Neural cell (in vitro differentiated cells): ENCODE measurements around the gene INPP5D. TPM values are rescaled to one million over a fixed set of nuclear protein-coding genes. Genes with fewer than 3 reads are reported as not detected.
"Not testable (repeated sequence)": the region's sequence is repeated elsewhere in the genome, so short reads cannot be mapped to it uniquely, and the experiment has no call there.

ENCODE experiments used
- H2AFZ ChIP-seq: fragments of 200-600, 300-800 bp; sonication (generic), shearing (Covaris generic); 2 replicates; pipeline ENCODE4 v1.6.0; 2014; ENCODE audit warnings: low read depth, mild to moderate bottlenecking, antibody characterized with exemption, low read length, moderate library complexity
- H3F3A ChIP-seq: fragments of 200-600 bp; shearing (Covaris generic); 2 replicates; pipeline ENCODE4 v1.6.1; 2016; ENCODE audit warnings: mild to moderate bottlenecking, moderate library complexity, mixed read lengths, antibody characterized with exemption, low read length; ENCODE audit not compliant: insufficient read depth, poor library complexity, severe bottlenecking
- H3K27ac ChIP-seq: fragments of 200-600, 300-800 bp; sonication (generic), shearing (Covaris generic); 2 replicates; pipeline ENCODE4 v1.5.1; 2014; ENCODE audit warnings: mild to moderate bottlenecking, low read length, moderate library complexity
- H3K27me3 ChIP-seq: fragments of 300-800, 200-600 bp; sonication (generic), shearing (Covaris generic); 2 replicates; pipeline ENCODE4 v1.6.0; 2014; ENCODE audit warnings: mild to moderate bottlenecking, low read depth, low read length, moderate library complexity; ENCODE audit not compliant: insufficient read depth
- H3K36me3 ChIP-seq: fragments of 300-800, 200-600 bp; sonication (generic), shearing (Covaris generic); 2 replicates; pipeline ENCODE4 v1.5.1; 2014; ENCODE audit warnings: mild to moderate bottlenecking, antibody characterized with exemption, low read length, moderate library complexity; ENCODE audit not compliant: insufficient read depth
- H3K4me2 ChIP-seq: fragments of 300-800, 200-600 bp; sonication (generic), shearing (Covaris generic); 2 replicates; pipeline ENCODE4 v1.6.0; 2014; ENCODE audit warnings: mild to moderate bottlenecking, low read length
- H3K4me3 ChIP-seq: fragments of 300-800, 200-600 bp; sonication (generic), shearing (Covaris generic); 2 replicates; pipeline ENCODE4 v1.5.1; 2014; ENCODE audit warnings: mild to moderate bottlenecking, low read length, moderate library complexity
- H3K79me2 ChIP-seq: fragments of 200-600 bp; shearing (Covaris generic); replicated peaks from 2 replicates; pipeline ENCODE4 v1.6.0; 2014; ENCODE audit warnings: mild to moderate bottlenecking, low read length, moderate library complexity; ENCODE audit not compliant: insufficient read depth
- H3K9ac ChIP-seq: fragments of 300-800, 200-600 bp; sonication (generic), shearing (Covaris generic); 2 replicates; pipeline ENCODE4 v1.6.1; 2016; ENCODE audit warnings: mild to moderate bottlenecking, low read length, mixed read lengths
- H3K9me2 ChIP-seq: fragments of 200-600 bp; shearing (Covaris generic); 2 replicates; pipeline ENCODE4 v1.6.1; 2016; ENCODE audit warnings: mild to moderate bottlenecking, low read length, mixed read lengths; ENCODE audit not compliant: insufficient read depth
- H3K9me3 ChIP-seq: fragments of 200-600, 300-800 bp; sonication (generic), shearing (Covaris generic); 2 replicates; pipeline ENCODE4 v1.6.1; 2016; ENCODE audit warnings: mild to moderate bottlenecking, mixed run types, low read length, moderate library complexity, mixed read lengths
- H4K20me1 ChIP-seq: fragments of 200-600 bp; shearing (Covaris generic); 2 replicates; pipeline ENCODE4 v1.6.1; 2016; ENCODE audit warnings: mild to moderate bottlenecking, mixed run types; ENCODE audit not compliant: insufficient read depth
- EP300 ChIP-seq: fragments of 450-650 bp; conservative IDR thresholded peaks from 2 replicates; pipeline ENCODE4 v1.6.1; 2014; ENCODE audit warnings: antibody characterized with exemption, mild to moderate bottlenecking, moderate library complexity; ENCODE audit not compliant: poor library complexity, severe bottlenecking
- EZH2 ChIP-seq: fragments of 200-600, 300-800 bp; shearing (Covaris generic), sonication (generic); IDR thresholded peaks from 2 replicates; pipeline ENCODE4 v1.6.1; 2014; ENCODE audit warnings: antibody characterized with exemption, low read length, borderline replicate concordance, mild to moderate bottlenecking; ENCODE audit not compliant: insufficient read depth, poor library complexity, severe bottlenecking
- MXI1 ChIP-seq: fragments of 450-650 bp; conservative IDR thresholded peaks from 2 replicates; pipeline ENCODE4 v1.6.1; 2014; ENCODE audit warnings: antibody characterized with exemption, mild to moderate bottlenecking; ENCODE audit not compliant: poor library complexity, severe bottlenecking
- POLR2AphosphoS5 ChIP-seq: IDR thresholded peaks from 2 replicates; pipeline ENCODE4 v1.6.1; 2012
- RAD21 ChIP-seq: fragments of 450-650 bp; conservative IDR thresholded peaks from 2 replicates; pipeline ENCODE4 v1.6.1; 2014; ENCODE audit warnings: antibody characterized with exemption, mild to moderate bottlenecking, moderate library complexity
- SMC3 ChIP-seq: fragments of 450-650 bp; conservative IDR thresholded peaks from 2 replicates; pipeline ENCODE4 v1.6.1; 2014; ENCODE audit warnings: antibody characterized with exemption, mild to moderate bottlenecking, moderate library complexity; ENCODE audit not compliant: poor library complexity
- TAF1 ChIP-seq: IDR thresholded peaks from 2 replicates; pipeline ENCODE4 v1.6.1; 2012; ENCODE audit warnings: low read depth
- polyA plus RNA-seq: library from polyadenylated mRNA; depleted of rRNA; stranded (reverse); fragments of >200 nt; gene quantifications from 2 replicates; pipeline ENCODE4 v1.2.3, GENCODE V29; 2014
- TF ChIP-seq, protein P1 (sequence below): fragments of 450-650 bp; IDR thresholded peaks from 2 replicates; pipeline ENCODE4 v1.5.1; 2014; ENCODE audit warnings: antibody characterized with exemption, mild to moderate bottlenecking, moderate library complexity; ENCODE audit not compliant: poor library complexity, severe bottlenecking
- TF ChIP-seq, protein P2 (sequence below): IDR thresholded peaks from 2 replicates; pipeline ENCODE4 v1.6.1; 2012; ENCODE audit warnings: borderline replicate concordance

The INPP5D gene
- polyA plus RNA-seq, 1 donor from 2014 or later, result not detected

DNA sequence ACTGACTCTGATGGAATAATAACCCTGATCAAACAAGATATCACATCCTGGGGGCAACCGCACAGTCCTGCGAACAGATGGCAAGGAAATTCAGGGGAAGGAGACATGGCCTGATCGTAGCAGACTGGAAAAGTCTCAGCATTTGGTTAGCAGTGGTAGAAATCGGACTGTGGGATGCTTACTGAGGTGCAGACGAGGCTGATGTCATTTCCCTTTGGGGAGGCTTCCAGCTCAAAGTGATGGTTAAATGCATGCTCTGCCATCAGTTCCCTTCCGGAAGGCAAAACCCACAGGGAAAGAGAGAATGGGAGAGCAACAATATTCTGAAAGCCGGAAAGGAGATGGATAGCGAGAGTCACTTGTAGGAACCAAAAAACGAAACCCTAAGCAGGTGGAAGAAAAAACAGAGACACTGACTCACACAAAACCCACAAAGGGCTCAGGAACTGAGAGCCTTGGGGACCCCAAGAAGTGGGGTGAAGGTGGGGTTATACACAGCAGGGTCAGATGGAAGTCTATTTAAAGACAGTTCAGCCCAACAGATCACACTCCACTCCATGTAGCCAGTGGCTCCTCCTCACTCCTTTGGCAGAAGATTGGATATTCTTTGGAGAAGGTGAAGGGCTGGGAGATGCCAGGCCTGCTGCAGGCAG is 93.1 kb downstream of the INPP5D start:
- Histone ChIP-seq H3K36me3 (no peaks in the 10 kb centered on the region), H3K4me3 (no peak overlapping the region)

DNA sequence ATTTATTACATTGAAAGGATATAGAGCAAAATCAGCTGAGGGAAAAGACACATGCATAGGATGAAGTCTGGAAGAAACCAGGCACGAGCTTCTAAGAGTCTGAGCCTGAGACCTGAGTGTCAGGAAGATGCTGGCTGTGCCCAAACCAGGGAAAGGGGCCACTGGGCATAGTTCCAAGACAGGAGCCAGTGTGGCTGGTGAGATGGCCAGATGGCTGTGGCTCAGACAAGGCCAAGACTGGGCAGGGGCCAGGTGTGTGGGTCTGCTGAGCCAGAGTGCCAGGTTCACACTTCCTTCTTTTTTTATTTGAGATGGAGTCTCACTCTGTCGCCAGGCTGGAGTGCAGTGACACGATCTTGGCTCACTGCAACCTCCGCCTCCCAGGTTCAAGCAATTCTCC is 95.9 kb downstream of the INPP5D start:
- no peak overlapping the region for H3K9ac ChIP-seq
- no peaks in the 10 kb centered on the region for H3F3A ChIP-seq
- no peaks in the 10 kb centered on the region for H3K27me3 ChIP-seq
- H3K27ac ChIP-seq, result no peak overlapping the region
- no peak for TF ChIP-seq EZH2
- TF ChIP-seq POLR2AphosphoS5, result no peak
- no peak for TF ChIP-seq RAD21
- TF ChIP-seq, protein P1, sequence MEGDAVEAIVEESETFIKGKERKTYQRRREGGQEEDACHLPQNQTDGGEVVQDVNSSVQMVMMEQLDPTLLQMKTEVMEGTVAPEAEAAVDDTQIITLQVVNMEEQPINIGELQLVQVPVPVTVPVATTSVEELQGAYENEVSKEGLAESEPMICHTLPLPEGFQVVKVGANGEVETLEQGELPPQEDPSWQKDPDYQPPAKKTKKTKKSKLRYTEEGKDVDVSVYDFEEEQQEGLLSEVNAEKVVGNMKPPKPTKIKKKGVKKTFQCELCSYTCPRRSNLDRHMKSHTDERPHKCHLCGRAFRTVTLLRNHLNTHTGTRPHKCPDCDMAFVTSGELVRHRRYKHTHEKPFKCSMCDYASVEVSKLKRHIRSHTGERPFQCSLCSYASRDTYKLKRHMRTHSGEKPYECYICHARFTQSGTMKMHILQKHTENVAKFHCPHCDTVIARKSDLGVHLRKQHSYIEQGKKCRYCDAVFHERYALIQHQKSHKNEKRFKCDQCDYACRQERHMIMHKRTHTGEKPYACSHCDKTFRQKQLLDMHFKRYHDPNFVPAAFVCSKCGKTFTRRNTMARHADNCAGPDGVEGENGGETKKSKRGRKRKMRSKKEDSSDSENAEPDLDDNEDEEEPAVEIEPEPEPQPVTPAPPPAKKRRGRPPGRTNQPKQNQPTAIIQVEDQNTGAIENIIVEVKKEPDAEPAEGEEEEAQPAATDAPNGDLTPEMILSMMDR, result no peak
- TF ChIP-seq EP300, result no peak
- TF ChIP-seq SMC3, result no peak
- TF ChIP-seq, protein P2, sequence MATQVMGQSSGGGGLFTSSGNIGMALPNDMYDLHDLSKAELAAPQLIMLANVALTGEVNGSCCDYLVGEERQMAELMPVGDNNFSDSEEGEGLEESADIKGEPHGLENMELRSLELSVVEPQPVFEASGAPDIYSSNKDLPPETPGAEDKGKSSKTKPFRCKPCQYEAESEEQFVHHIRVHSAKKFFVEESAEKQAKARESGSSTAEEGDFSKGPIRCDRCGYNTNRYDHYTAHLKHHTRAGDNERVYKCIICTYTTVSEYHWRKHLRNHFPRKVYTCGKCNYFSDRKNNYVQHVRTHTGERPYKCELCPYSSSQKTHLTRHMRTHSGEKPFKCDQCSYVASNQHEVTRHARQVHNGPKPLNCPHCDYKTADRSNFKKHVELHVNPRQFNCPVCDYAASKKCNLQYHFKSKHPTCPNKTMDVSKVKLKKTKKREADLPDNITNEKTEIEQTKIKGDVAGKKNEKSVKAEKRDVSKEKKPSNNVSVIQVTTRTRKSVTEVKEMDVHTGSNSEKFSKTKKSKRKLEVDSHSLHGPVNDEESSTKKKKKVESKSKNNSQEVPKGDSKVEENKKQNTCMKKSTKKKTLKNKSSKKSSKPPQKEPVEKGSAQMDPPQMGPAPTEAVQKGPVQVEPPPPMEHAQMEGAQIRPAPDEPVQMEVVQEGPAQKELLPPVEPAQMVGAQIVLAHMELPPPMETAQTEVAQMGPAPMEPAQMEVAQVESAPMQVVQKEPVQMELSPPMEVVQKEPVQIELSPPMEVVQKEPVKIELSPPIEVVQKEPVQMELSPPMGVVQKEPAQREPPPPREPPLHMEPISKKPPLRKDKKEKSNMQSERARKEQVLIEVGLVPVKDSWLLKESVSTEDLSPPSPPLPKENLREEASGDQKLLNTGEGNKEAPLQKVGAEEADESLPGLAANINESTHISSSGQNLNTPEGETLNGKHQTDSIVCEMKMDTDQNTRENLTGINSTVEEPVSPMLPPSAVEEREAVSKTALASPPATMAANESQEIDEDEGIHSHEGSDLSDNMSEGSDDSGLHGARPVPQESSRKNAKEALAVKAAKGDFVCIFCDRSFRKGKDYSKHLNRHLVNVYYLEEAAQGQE, result no peak
- TF ChIP-seq MXI1, result no peak
- no peak for TF ChIP-seq TAF1
- H3K79me2 ChIP-seq, result no peaks in the 10 kb centered on the region
- no peak overlapping the region for H3K4me3 ChIP-seq
- H2AFZ ChIP-seq, result no peak overlapping the region
- H3K9me3 ChIP-seq, result no peaks in the 10 kb centered on the region
- H3K9me2 ChIP-seq, result no peaks in the 10 kb centered on the region
- no peak overlapping the region for H3K4me2 ChIP-seq
- no peaks in the 10 kb centered on the region for H3K36me3 ChIP-seq
- H4K20me1 ChIP-seq, result no peaks in the 10 kb centered on the region

More for the DNA sequence above, 93.1 kb downstream of the INPP5D start:
- H3K9me2 ChIP-seq, result no peaks in the 10 kb centered on the region
- no peaks in the 10 kb centered on the region for H3F3A ChIP-seq
- H3K4me2 ChIP-seq, result no peak overlapping the region
- H2AFZ ChIP-seq, result no peak overlapping the region
- TF ChIP-seq TAF1, result no peak
- H3K27ac ChIP-seq, result no peak overlapping the region
- H3K9ac ChIP-seq, result no peak overlapping the region
- H4K20me1 ChIP-seq, result no peaks in the 10 kb centered on the region
- no peaks in the 10 kb centered on the region for H3K9me3 ChIP-seq
- no peaks in the 10 kb centered on the region for H3K79me2 ChIP-seq
- no peaks in the 10 kb centered on the region for H3K27me3 ChIP-seq

DNA sequence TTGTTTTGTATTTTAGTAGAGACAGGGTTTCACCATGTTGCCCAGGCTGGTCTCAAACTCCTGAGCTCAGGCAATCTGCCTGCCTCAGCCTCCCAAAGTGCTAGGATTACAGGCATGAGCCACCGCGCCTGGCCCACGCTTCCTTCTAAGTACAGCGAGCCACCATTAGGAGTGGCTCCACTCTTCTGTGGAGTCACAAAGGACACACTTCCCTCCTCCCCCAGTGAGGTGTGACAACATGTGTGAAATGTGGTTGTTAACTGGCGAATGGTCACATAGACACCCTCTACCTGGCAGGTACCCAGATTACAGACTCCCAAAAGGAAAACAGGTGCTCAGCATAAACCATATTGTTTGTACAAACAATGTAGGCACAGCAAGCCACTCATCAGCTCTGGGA is 96.3 kb downstream of the INPP5D start:
- H3K36me3 ChIP-seq, H3K9me3 ChIP-seq, H3F3A ChIP-seq, H3K4me2 ChIP-seq, H3K9ac ChIP-seq, H3K27me3 ChIP-seq, H3K4me3 ChIP-seq, H3K9me2 ChIP-seq, H3K79me2 ChIP-seq, H2AFZ ChIP-seq, H4K20me1 ChIP-seq, H3K27ac ChIP-seq: not testable (repeated sequence)
